HepG2 (cell line): ENCODE results near the gene SLC25A23. TPM values are rescaled to one million over a fixed set of nuclear protein-coding genes. Genes with fewer than 3 reads are reported as not detected.
A peak's percentile ranks its signal among the peaks of the same experiment; 100 is the strongest.

ENCODE experiments used
- FOXJ3 ChIP-seq: sonication (generic); formaldehyde crosslinking; IDR thresholded peaks from 2 replicates; pipeline ENCODE4 v1.4.0; 2020; ENCODE audit warnings: missing genetic modification reagents, mild to moderate bottlenecking, borderline replicate concordance
- HOXA9 ChIP-seq: sonication (generic); formaldehyde crosslinking; IDR thresholded peaks from 2 replicates; pipeline ENCODE4 v1.8.1; 2022; ENCODE audit warnings: missing genetic modification reagents, mild to moderate bottlenecking, moderate library complexity, borderline replicate concordance
- LBX2 ChIP-seq: sonication (generic); formaldehyde crosslinking; IDR thresholded peaks from 2 replicates; pipeline ENCODE4 v1.5.0; 2020; ENCODE audit warnings: missing genetic modification reagents, mild to moderate bottlenecking, borderline replicate concordance
- MTA3 ChIP-seq: sonication (generic); formaldehyde crosslinking; IDR thresholded peaks from 2 replicates; pipeline ENCODE4 v1.4.0; 2020; ENCODE audit warnings: missing genetic modification reagents
- MTF1 ChIP-seq: sonication (generic); formaldehyde crosslinking; IDR thresholded peaks from 2 replicates; pipeline ENCODE4 v1.5.0; 2020; ENCODE audit warnings: missing genetic modification reagents
- MYNN ChIP-seq: sonication (generic); formaldehyde crosslinking; IDR thresholded peaks from 2 replicates; pipeline ENCODE4 v1.4.0; 2020; ENCODE audit warnings: mild to moderate bottlenecking, low read depth, missing genetic modification reagents
- NAIF1 ChIP-seq: sonication (generic); formaldehyde crosslinking; IDR thresholded peaks from 2 replicates; pipeline ENCODE4 v1.5.0; 2020; ENCODE audit warnings: mild to moderate bottlenecking, missing genetic modification reagents, borderline replicate concordance
- STAT5B ChIP-seq: sonication (generic); formaldehyde crosslinking; IDR thresholded peaks from 2 replicates; pipeline ENCODE4 v1.4.0; 2020; ENCODE audit warnings: missing genetic modification reagents
- THAP9 ChIP-seq: sonication (generic); formaldehyde crosslinking; IDR thresholded peaks from 2 replicates; pipeline ENCODE4; 2020; ENCODE audit warnings: missing genetic modification reagents, mild to moderate bottlenecking, borderline replicate concordance
- THYN1 ChIP-seq: sonication (generic); formaldehyde crosslinking; IDR thresholded peaks from 2 replicates; pipeline ENCODE4 v1.8.1; 2023; ENCODE audit warnings: low read depth, mild to moderate bottlenecking, moderate library complexity, missing genetic modification reagents, borderline replicate concordance
- YEATS2 ChIP-seq: sonication (generic); formaldehyde crosslinking; IDR thresholded peaks from 2 replicates; pipeline ENCODE4 v1.4.0; 2020; ENCODE audit warnings: missing genetic modification reagents, borderline replicate concordance
- ZBTB38 ChIP-seq: sonication (generic); formaldehyde crosslinking; IDR thresholded peaks from 2 replicates; pipeline ENCODE4 v1.5.1; 2020; ENCODE audit warnings: mild to moderate bottlenecking, missing genetic modification reagents
- ZNF253 ChIP-seq: sonication (generic); formaldehyde crosslinking; IDR thresholded peaks from 2 replicates; pipeline ENCODE4 v1.8.0; 2022; ENCODE audit warnings: mild to moderate bottlenecking, missing genetic modification reagents, borderline replicate concordance
- ZNF431 ChIP-seq: sonication (generic); formaldehyde crosslinking; IDR thresholded peaks from 2 replicates; pipeline ENCODE4 v1.9.0; 2022; ENCODE audit warnings: missing genetic modification reagents, low read depth, mild to moderate bottlenecking, borderline replicate concordance
- ZNF446 ChIP-seq: sonication (generic); formaldehyde crosslinking; IDR thresholded peaks from 2 replicates; pipeline ENCODE4 v1.5.0; 2020; ENCODE audit warnings: mild to moderate bottlenecking, missing genetic modification reagents
- ZNF503 ChIP-seq: sonication (generic); formaldehyde crosslinking; IDR thresholded peaks from 2 replicates; pipeline ENCODE4 v1.4.0; 2020; ENCODE audit warnings: missing genetic modification reagents
- ZNF629 ChIP-seq: sonication (generic); formaldehyde crosslinking; conservative IDR thresholded peaks from 2 replicates; pipeline ENCODE4 v1.5.0; 2020; ENCODE audit warnings: missing genetic modification reagents
- ZNF678 ChIP-seq: sonication (generic); formaldehyde crosslinking; IDR thresholded peaks from 2 replicates; pipeline ENCODE4 v1.4.0; 2020; ENCODE audit warnings: mild to moderate bottlenecking, missing genetic modification reagents
- ZNF710 ChIP-seq: sonication (generic); formaldehyde crosslinking; IDR thresholded peaks from 2 replicates; pipeline ENCODE4 v1.5.0; 2020; ENCODE audit warnings: mild to moderate bottlenecking, missing genetic modification reagents, borderline replicate concordance
- ZSCAN31 ChIP-seq: sonication (generic); formaldehyde crosslinking; IDR thresholded peaks from 2 replicates; pipeline ENCODE4 v1.5.0; 2020; ENCODE audit warnings: low read depth, mild to moderate bottlenecking, missing genetic modification reagents
- polyA plus RNA-seq, 8 experiments: library from polyadenylated mRNA; depleted of rRNA in 3 of 8; stranded (reverse) in 7 of 8; unstranded in 1 of 8; fragments of >200 nt; fragmentation: Illumina TruSeq in 4 of 8; extraction: Trizol in 4 of 8; gene quantifications; 2 replicates each; pipeline versions ENCODE4 v1.2.1 to v1.2.3, GENCODE V29; 2011 to 2016; ENCODE audit warnings: low read depth in 4 of 8, missing spikeins in 1 of 8, mixed read lengths in 1 of 8; ENCODE audit not compliant: insufficient read depth in 1 of 8
- total RNA-seq, 5 experiments: library from RNA; depleted of rRNA; stranded (reverse); fragments of >200 nt; fragmentation: Illumina TruSeq; extraction: Trizol; gene quantifications; 2 replicates each; pipeline ENCODE4 v1.2.3, GENCODE V29; 2016; ENCODE audit warnings: low read depth in 1 of 5

Gene SLC25A23
- total and polyA plus RNA-seq, 2 of the 13 experiments (the other 11 are each of a cell fraction or from before 2014, with no cell fraction given), result 12.4 to 15.2 TPM

GRCh38 chr19:6425732-6426620, 33.6 kb downstream of the SLC25A23 start (continued):
- no peak for TF ChIP-seq THAP9 (CRISPR knock-in tag)
- TF ChIP-seq YEATS2 (CRISPR knock-in tag), result no peak
- TF ChIP-seq FOXJ3, result no peak
- TF ChIP-seq ZNF710 (CRISPR knock-in tag), result no peak
- TF ChIP-seq STAT5B, result no peak
- no peak for TF ChIP-seq ZNF253 (CRISPR knock-in tag)
- no peak for TF ChIP-seq HOXA9 (CRISPR knock-in tag)
- TF ChIP-seq ZSCAN31 (CRISPR knock-in tag), result no peak
- TF ChIP-seq ZNF446 (CRISPR knock-in tag), result no peak
- TF ChIP-seq ZNF629 (CRISPR knock-in tag), result no peak
- no peak for TF ChIP-seq THYN1 (CRISPR knock-in tag)
- no peak for TF ChIP-seq NAIF1 (CRISPR knock-in tag)
- peak; percentile 81 for TF ChIP-seq ZBTB38
- TF ChIP-seq LBX2 (CRISPR knock-in tag), result peak; percentile 34
- TF ChIP-seq MTA3, result no peak
- no peak for TF ChIP-seq ZNF503
- no peak for TF ChIP-seq ZNF678 (CRISPR knock-in tag)
- TF ChIP-seq ZNF431 (CRISPR knock-in tag), result no peak
- no peak for TF ChIP-seq MYNN
- no peak for TF ChIP-seq MTF1 (CRISPR knock-in tag)
